Colonic mucosa (tissue), 4 donors: Measurements from ENCODE around the gene SMARCE1. TPM values are rescaled to one million over a fixed set of nuclear protein-coding genes. Genes with fewer than 3 reads are reported as not detected.

ENCODE experiments used
- DNase-seq: peaks from one replicate; pipeline ENCODE4 v3.0.0-alpha.2; 2020
- H3K27ac ChIP-seq: fragments of 200-600 bp; one replicate; pipeline ENCODE4 v1.8.0; 2021
- H3K27me3 ChIP-seq: fragments of 200-600 bp; one replicate; pipeline ENCODE4 v1.8.0; 2021
- H3K36me3 ChIP-seq: fragments of 200-600 bp; one replicate; pipeline ENCODE4 v1.8.0; 2021
- H3K4me1 ChIP-seq: fragments of 200-600 bp; one replicate; pipeline ENCODE4 v1.8.0; 2021; ENCODE audit warnings: mild to moderate bottlenecking
- H3K4me3 ChIP-seq: fragments of 200-600 bp; one replicate; pipeline ENCODE4 v1.8.0; 2021
- H3K9ac ChIP-seq, 2 donors: one replicate each; pipeline ENCODE4 v1.7.0; 2013; ENCODE audit warnings: control low read depth in 2 of 2, low read depth in 2 of 2, low read length in 2 of 2
- H3K9me3 ChIP-seq: fragments of 200-600 bp; one replicate; pipeline ENCODE4 v1.8.0; 2021
- CTCF ChIP-seq: fragments of 200-600 bp; IDR thresholded peaks from one replicate; pipeline ENCODE4 v1.8.0; 2022; ENCODE audit warnings: antibody characterized with exemption, mild to moderate bottlenecking
- intact Hi-C: fragments of 100-400 bp; cut with DNase I; formaldehyde crosslinking; loops from one replicate; pipeline ENCODE4 v1.14.1; 2022
- total RNA-seq, 2 donors: library from RNA; stranded (reverse); fragmentation: NEBNext Ultra II Directional in 1 of 2; extraction: Animal tissue kit (Norgen Biotek cat#: 25700) in 1 of 2; gene quantifications; one replicate each; pipeline ENCODE4 v1.2.1, GENCODE V29; 2021
- donor health status: healthy.
- donor health status: DM: no; HTN: no; CAD: no.
- donor health status: DM: no; HTN: no; CAD: no.

Gene SMARCE1
- total RNA-seq, 2 donors from 2014 or later = 73.0 to 80.9 TPM

DNA sequence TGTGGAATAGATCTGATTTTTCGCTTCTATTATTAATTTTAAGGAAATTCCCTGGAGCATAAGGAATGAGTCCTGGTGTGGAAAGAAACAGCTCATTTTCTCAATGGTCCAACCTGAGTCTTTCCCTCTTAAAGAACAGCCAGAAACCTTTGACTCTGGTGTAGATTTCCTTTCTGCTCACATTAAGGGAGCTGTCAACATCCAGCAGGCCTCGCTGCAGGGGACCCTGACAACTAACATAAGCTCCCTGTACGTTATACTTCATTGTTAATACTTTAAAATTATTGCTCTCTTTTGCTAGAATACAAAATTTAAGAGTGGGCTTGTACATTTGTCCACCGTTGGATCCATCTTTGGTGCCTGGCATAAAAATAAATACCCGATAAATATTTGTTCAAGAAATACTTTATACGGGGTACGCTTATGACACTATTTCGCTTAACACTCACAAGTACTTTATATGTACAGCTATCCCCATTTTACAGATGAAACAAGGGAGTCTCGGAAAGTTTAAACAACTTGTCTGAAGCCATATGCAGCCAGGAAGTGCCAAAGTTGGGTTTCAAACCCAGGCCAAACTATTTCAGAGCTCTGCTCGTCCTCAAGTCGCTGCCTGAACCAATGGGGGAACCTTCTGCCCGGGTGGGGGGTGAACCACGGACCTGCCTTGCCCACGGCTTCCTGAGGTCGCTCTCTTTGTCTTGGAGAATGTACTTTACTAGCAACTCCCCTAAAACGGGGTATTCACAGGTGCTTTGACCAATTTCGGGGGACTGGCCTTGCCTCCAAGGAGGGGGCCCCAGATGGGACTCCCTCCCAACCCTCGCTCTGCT lies 611 bp downstream of the SMARCE1 start:
- TF ChIP-seq CTCF = no peak
- no peak for DNase-seq
- H3K27me3 ChIP-seq = no peaks in the 10 kb centered on the region
- H3K9ac ChIP-seq = peak overlapping the region; percentile 93 to 99
- H3K36me3 ChIP-seq = no peaks in the 10 kb centered on the region
- peaks cover 3% of the 10 kb centered on the region for H3K4me1 ChIP-seq
- no peaks in the 10 kb centered on the region for H3K9me3 ChIP-seq
- intact Hi-C loops = no loop called here
- peak overlapping the region; percentile 69 for H3K4me3 ChIP-seq
- H3K27ac ChIP-seq = peak overlapping the region; percentile 97

GRCh38 chr17:40645943-40646342 lies 1.7 kb downstream of the SMARCE1 start:
- Histone ChIP-seq H3K9ac (no peak overlapping the region), H3K27ac (no peak overlapping the region), H3K36me3 (no peaks in the 10 kb centered on the region), H3K27me3 (no peaks in the 10 kb centered on the region), H3K4me3 (no peak overlapping the region), H3K4me1 (peaks cover 3% of the 10 kb centered on the region), H3K9me3 (no peaks in the 10 kb centered on the region)
- intact Hi-C loops = no loop called here
- no peak for DNase-seq
- no peak for TF ChIP-seq CTCF

- no peak overlapping the region for H3K27ac ChIP-seq
- peaks cover 3% of the 10 kb centered on the region for H3K4me1 ChIP-seq
- H3K9ac ChIP-seq = no peak overlapping the region
- no peak for TF ChIP-seq CTCF
- H3K9me3 ChIP-seq = no peaks in the 10 kb centered on the region
- H3K4me3 ChIP-seq = no peak overlapping the region
- intact Hi-C loops = no loop called here
- H3K36me3 ChIP-seq = no peaks in the 10 kb centered on the region
- DNase-seq = no peak
- H3K27me3 ChIP-seq = no peaks in the 10 kb centered on the region
Observed at GRCh38 chr17:40645291-40645690, 2.3 kb downstream of the SMARCE1 start.

DNA sequence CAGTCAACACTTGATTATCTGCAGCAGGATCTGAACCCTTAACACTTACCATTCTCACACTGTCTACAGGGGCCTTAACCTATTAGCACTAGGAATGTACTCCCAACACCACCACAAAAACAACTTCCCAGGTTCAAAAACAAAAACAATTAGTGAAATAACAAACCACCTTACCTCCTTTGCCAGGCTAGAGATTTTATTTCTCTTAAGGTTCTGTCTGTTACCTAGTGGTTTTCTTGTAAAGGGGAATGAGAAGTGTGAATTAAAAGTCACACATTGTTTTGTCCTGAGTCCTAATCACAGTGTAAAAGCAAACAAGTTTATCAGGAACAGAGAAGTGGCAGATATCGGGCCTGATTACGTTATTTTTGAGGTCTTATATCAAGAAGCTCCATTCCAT lies 9.7 kb downstream of the SMARCE1 start:
- Histone ChIP-seq H3K27me3 (no peaks in the 10 kb centered on the region), H3K27ac (no peak overlapping the region), H3K9me3 (no peaks in the 10 kb centered on the region), H3K4me1 (no peaks in the 10 kb centered on the region), H3K4me3 (no peak overlapping the region), H3K9ac (no peak overlapping the region), H3K36me3 (peaks cover 21% of the 10 kb centered on the region)
- intact Hi-C loops = no loop called here
- TF ChIP-seq CTCF = no peak
- DNase-seq = no peak

DNA sequence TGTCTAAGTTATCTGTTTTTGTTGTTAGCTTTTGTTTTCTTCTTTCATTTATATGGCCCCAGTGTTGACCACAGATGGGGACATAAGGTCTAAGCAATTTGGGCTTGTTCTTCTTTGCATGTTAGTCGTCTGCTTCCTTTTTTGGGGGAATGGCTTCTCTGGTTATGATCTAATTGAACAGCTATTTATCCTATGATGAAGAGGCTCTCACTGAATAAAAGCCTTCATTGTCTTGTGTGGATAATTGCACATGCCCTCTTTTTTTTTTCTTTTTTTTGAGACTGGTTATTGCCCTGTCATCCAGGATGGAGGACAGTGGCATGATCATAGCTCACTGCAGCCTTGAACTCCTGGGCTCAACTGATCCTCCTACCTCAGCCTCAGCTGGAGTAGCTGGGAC lies 13.7 kb downstream of the SMARCE1 start:
- no peak overlapping the region for H3K27ac ChIP-seq
- H3K4me1 ChIP-seq = no peaks in the 10 kb centered on the region
- no peak overlapping the region for H3K4me3 ChIP-seq
- H3K27me3 ChIP-seq = no peaks in the 10 kb centered on the region
- peaks cover 21% of the 10 kb centered on the region for H3K36me3 ChIP-seq
- TF ChIP-seq CTCF = no peak
- H3K9ac ChIP-seq = no peak overlapping the region
- H3K9me3 ChIP-seq = no peaks in the 10 kb centered on the region
- no peak for DNase-seq
- intact Hi-C loops = no loop called here
